NCI-H146 (cell line): ENCODE measurements around the gene ARMC8.

Source experiments
- DNase-seq: peaks from one replicate; lab custom pipeline; 2025; lab: John Stamatoyannopoulos, UW

ARMC8 gene

DNA sequence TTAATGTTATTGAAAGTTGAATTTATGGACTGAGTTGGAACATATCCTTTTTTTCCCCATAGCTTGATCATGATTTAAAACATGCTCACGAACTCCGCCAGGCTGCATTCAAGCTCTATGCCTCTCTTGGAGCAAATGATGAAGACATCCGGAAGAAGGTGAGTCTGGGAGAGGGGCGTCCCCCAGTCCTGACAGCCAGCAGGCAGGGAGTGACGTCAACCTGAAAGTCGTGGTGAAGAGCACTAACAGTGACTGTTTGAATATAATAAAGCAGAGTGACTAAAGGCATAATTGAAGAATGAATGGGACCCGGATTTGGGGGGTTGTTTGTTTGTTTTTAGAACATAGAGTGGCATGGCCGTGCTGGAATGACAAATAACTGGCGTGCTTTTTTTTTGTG is 57.9 kb downstream of the ARMC8 start:
- DNase-seq, result no peak

- DNase-seq, result no peak
Measured at GRCh38 chr3:138249636-138250035, 62.5 kb downstream of the ARMC8 start.

GRCh38 chr3:138253609-138254008 is 66.5 kb downstream of the ARMC8 start:
- no peak for DNase-seq

DNA sequence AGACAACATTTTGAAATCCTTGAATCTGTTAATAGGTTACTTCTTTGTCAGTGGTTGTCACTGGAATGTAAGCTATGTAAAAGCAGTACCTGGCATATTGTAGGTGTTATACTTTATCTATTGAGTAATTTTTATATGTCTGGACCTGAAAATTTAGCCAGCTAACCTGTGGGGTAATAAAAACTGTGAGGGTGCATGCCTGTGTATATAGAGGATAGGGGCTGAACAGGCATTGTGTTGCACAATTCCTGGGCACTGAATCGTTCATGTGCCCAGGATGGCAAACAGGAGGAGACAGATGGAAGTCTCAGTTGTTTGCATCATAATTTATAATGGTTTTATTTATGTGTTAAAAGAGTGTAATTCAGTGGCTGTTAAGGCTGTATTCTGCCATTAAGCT is 67.1 kb downstream of the ARMC8 start:
- no peak for DNase-seq

GRCh38 chr3:138256022-138256421 is 68.9 kb downstream of the ARMC8 start:
- no peak for DNase-seq

DNA sequence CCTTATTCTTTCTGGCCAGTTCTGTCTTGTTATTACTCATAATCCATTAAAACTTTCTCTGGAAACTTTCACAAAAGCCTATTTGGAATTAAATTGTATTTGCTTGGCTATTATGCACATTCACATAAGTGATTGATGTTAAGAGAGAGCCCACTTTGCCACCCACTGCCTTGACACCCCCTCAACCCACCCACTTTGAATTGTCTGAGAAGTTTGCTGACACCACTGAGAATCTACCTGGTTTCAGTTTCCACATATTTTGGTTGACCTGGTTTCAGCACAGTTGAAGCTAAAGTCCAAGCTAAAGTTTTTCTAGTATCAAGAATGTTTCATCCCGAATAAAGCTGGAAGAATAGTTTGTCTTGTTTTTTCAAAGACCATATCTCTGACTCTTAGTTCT is 70.9 kb downstream of the ARMC8 start:
- no peak for DNase-seq

DNA sequence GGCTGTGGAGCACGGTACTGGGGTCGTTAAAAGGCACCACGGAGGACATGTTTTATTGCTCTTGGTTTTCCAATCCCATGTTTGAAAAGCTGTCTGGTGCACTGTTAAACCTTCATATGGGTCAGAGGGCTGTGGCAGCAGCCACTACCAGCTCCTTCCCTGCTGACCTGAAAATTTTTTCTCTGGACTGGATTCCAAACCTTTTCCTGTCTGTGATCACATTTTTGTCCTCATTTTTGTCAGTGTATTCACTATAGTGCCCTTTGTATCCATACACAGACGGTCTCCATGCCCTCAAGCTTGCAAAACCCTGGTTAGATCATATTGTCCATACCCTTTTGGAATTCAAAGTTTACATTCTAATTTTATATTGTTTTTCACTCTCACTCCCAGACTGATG is 72.0 kb downstream of the ARMC8 start:
- DNase-seq, result no peak

DNA sequence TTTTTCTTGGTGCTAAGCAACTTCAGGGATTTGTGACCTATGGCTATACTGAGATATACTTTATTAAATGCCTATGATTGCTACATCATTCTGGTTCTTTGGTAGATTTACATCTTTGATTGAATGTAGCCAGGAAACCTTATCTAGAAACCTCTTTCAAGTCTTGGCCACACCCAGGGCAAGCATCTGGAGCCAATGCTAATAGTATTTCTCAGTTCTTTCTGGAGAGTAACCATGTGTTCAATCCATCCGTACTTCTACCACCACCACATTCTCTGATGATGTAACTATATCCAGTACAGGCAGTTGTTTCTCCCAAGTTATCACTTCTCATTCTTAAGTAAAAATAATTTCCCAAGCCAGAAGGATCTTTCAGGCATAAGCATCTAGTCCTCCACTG is 73.5 kb downstream of the ARMC8 start:
- DNase-seq, result no peak

GRCh38 chr3:138263104-138263503 is 76.0 kb downstream of the ARMC8 start:
- DNase-seq, result no peak

GRCh38 chr3:138265745-138266144 is 78.6 kb downstream of the ARMC8 start:
- DNase-seq, result no peak

DNA sequence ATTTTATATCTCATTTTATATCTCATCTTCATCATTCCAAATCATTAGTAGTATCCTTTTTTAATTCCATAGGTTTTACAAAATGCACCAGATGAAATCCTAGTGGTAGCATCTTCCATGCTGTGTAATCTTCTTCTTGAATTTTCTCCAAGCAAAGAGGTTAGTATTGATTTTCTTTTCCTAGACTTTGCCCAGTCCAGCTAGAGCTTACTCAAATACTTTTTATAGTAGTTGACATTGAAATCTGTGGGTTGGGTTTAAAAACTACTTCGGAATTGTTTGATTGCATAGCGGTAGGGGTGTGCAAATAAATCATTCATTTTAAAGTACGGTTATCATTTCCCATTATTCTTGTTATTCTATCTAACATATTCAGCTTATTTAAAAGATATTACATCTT is 80.0 kb downstream of the ARMC8 start:
- DNase-seq, result no peak

DNA sequence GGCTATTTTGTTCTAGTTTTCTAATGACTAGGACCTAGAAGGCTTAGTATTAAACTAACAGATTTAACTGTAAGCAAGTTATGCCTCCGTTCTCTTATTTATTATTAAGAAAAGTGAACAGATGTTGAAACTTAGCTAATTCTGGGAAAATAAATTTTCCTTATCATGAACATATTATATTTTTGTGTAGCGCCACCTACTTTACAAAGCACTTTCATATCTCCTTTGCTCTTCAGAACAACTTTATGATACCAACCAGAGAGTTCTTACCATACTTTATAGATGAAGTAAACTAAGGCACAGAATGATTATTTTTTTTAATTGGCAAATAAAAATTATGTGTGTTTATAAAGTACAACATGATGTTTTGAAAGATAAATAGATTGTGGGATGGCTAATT is 83.1 kb downstream of the ARMC8 start:
- no peak for DNase-seq

DNA sequence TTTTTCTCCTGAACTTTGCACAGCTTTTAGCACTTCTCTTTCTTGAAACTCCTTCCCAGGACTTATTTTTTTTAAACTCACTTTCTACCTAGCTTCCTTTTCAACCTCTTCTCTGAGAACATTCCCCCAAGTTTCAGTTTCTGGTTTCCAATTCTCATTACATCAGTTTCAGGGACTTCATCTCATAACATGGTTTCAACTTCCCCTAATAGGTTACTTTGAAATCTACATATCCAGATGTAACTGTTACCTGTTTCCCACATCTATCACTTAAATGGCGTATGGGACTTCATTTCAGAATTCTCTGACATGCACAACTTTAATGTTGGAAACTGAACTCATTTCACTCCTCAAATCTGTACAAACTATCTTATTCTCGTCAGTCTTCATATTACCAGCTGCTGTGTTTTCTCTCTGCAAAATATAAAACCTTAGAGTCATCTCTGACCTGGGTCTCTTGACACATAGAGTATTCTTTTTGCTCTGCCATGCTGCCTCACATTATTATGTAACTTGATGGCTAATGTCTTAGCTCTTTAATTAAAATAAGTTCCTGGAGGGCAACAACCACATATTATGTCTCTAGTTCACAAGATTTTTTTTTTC is 84.2 kb downstream of the ARMC8 start:
- no peak for DNase-seq

- DNase-seq, result no peak
Measured at GRCh38 chr3:138281561-138281960, 94.5 kb downstream of the ARMC8 start.

- peak; percentile 8 for DNase-seq
Measured at GRCh38 chr3:138282836-138283235, 95.7 kb downstream of the ARMC8 start.

DNA sequence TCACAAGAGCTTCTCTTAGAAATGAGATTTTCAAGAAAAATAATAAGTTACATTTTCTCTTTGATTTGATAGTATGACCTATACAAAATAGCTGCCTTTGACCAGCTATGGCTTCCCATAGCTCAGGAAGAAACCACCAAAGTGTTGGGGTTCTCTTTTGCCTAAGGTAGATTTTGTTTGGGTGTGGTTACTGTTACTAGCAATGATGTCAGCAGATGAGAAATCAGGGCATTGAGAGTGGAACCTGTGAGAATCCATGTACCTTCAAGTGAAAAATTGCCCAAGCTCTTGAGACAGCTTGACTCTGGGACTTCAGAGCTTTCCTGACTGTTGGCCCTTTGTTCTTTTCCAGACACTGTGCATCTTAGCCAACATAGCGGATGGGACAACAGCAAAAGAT is 97.0 kb downstream of the ARMC8 start:
- DNase-seq, result no peak

GRCh38 chr3:138284957-138285477 is 97.9 kb downstream of the ARMC8 start:
- no peak for DNase-seq

GRCh38 chr3:138289260-138289659 is 102.2 kb downstream of the ARMC8 start:
- DNase-seq, result no peak

DNA sequence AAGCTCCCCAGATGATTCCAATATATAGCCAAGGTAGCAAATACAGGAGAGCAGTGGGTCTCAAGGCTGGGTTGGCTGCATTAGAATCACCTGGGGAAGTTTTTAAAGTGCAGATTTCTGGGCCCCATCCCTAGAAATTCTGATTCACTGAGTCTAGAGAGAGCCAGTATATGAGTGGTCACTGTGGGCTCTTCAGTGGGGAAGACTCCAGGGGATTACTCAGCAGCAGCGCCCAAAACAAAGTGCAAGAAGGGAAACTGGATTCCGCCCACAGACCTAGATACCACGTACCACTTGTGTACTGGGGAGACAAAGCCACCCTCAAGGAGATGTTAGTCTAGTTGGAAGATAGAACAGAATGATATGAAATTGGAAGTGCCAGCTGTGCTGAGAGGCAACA is 102.6 kb downstream of the ARMC8 start:
- no peak for DNase-seq

DNA sequence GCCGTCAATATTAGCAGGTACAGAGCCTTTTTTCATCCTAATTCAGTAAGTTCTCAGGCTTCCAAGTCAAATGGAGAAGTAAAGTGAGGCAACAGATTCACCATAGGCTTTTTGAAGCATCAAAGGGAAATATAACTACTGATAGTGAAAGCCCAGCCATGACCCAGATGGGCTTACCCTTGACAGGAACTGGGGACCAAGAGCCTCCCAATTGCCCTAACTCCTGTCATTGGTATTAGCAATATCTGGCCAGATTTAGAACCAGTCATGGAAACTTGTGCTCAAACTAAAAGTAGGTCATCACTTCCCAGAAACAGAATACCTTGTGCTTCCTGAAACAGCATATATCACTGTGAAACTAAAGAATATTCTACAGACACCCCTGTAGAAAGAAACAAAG is 109.5 kb downstream of the ARMC8 start:
- no peak for DNase-seq

- DNase-seq, result no peak
Measured at GRCh38 chr3:138297059-138297607, 110.0 kb downstream of the ARMC8 start.

DNA sequence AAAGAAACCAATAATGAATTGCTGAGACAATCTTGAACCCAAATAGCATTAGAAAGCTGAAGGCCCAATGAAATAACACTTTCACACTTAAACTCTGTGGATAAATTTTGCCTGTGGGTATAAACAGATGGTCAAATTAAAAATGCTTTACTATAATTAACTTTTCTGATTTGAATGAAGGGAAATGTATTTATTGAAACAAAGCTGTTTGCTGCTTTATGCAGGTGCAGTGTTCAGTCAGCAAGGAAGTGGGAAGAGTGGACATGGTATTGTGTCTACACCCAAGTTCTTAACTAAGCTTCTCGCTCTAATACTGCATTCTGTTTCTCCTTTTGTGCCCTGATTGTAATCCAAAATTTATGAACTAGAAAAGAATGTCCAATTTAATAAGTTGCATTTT is 110.8 kb downstream of the ARMC8 start:
- no peak for DNase-seq

DNA sequence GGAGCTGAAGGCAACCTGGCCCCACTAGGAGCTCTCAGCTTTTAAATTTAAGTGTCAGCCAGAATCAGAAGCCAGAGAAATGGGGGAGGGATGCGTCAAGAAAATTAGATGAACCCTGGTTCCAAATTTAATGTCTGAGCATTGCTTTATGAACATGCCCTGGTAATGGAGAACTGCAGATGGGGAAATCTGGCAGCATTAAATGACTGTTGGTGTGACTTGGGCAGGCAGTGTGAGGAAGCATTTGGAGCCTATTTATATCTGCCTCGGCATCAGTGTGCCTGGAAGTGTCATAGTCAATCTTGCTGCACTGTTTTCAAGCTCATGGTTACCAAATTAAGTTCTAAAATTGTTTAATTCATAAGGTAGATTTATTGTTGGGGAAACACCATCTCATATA is 113.5 kb downstream of the ARMC8 start:
- DNase-seq, result no peak

GRCh38 chr3:138303474-138303873 is 116.4 kb downstream of the ARMC8 start:
- no peak for DNase-seq
